Tibial artery (tissue), 4 donors: ENCODE results near the gene GOLGA6C.

Experiments
- DNase-seq, 2 donors: peaks; one replicate each; pipeline ENCODE4 v3.0.0-alpha.2; 2019
- H3K27ac ChIP-seq, 2 donors: fragments of 200-600 bp; sonication (generic) in 1 of 2; 1 replicate in 1 of 2; 2 replicates in 1 of 2; pipeline ENCODE4 v1.5.1; 2018 to 2019; ENCODE audit warnings: mild to moderate bottlenecking in 1 of 2
- H3K27me3 ChIP-seq, 2 donors: fragments of 200-600 bp; sonication (generic) in 1 of 2; one replicate each; pipeline versions ENCODE4 v1.5.1 to v1.6.0; 2016 to 2019
- H3K36me3 ChIP-seq, 3 donors: fragments of 200-600 bp; sonication (generic) in 2 of 3; one replicate each; pipeline ENCODE4 v1.5.1; 2016 to 2019; ENCODE audit warnings: mild to moderate bottlenecking in 2 of 3
- H3K4me1 ChIP-seq, 4 donors: fragments of 200-600 bp; sonication (generic) in 2 of 4; 1 replicate in 3 of 4; 2 replicates in 1 of 4; pipeline ENCODE4 v1.5.1; 2016 to 2019
- H3K4me3 ChIP-seq, 2 donors: fragments of 200-600 bp; sonication (generic) in 1 of 2; 1 replicate in 1 of 2; 2 replicates in 1 of 2; pipeline ENCODE4 v1.5.1; 2018 to 2019; ENCODE audit warnings: mild to moderate bottlenecking in 2 of 2
- H3K9me3 ChIP-seq, 3 donors: fragments of 200-600 bp; sonication (generic) in 1 of 3; one replicate each; pipeline ENCODE4 v1.5.1; 2016 to 2019
- CTCF ChIP-seq, 2 experiments: fragments of 200-600 bp in 1 of 2; fragments of 450-650 bp in 1 of 2; IDR thresholded peaks; one replicate each; pipeline ENCODE4 v1.5.1; 2017 to 2019; ENCODE audit warnings: antibody characterized with exemption in 2 of 2, mild to moderate bottlenecking in 1 of 2, moderate library complexity in 1 of 2
- intact Hi-C: fragments of 100-400 bp; cut with DNase I; formaldehyde crosslinking; loops from one replicate; pipeline ENCODE4 v1.15.0; 2023; ENCODE audit warnings: low total_unique reads

The GOLGA6C gene

DNA sequence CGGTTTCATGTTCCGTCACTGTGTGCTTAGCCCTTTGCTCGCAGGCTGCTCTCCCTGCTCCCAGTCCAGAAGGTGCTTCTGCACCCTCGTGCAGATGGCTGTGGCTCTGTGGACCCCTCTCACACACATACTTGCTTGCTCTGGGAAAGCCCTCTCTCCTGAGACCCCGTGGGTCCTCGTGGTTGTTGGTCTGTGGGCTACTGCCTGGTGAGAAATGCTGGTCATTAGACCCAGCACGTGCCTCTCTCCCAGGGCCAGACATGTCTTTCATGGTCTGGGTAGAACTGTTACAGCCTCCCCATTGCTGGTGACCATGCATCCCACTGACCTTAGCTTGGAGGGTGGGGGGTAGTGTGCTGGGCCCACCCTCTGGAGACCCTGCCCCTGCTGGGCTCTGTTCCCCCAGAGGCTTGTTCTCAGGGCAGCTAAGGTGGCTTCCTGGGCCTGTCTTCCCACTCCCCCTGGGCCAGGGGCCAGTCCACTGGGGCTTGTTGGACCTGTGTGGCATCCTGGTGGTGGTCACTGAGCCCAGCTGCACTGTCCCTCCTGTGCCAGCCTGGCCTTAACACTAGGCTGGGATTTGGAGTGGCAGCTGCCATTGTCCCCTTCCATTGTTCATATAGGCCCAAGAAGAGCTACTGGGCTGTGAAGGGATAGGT lies 45.8 kb upstream of the GOLGA6C start:
- H3K4me3 ChIP-seq, result no peak overlapping the region
- no peaks in the 10 kb centered on the region for H3K27me3 ChIP-seq
- no peak for TF ChIP-seq CTCF (IDR thresholded peaks at IDR 0.05)
- H3K9me3 ChIP-seq, result no peaks in the 10 kb centered on the region
- no peak overlapping the region for H3K27ac ChIP-seq
- intact Hi-C loops, result no loop called here
- H3K4me1 ChIP-seq, result peaks cover 0 to 39% (median 28%) of the 10 kb centered on the region in 4 donors
- no peak for DNase-seq
- peaks cover 58 to 84% (median 67%) of the 10 kb centered on the region in 3 donors for H3K36me3 ChIP-seq

GRCh38 chr15:75213212-75213767 lies 44.8 kb upstream of the GOLGA6C start:
- Histone ChIP-seq H3K27ac (no peak overlapping the region), H3K9me3 (no peaks in the 10 kb centered on the region), H3K4me1 (peaks cover 0 to 29% (median 19%) of the 10 kb centered on the region in 4 donors), H3K4me3 (no peak overlapping the region), H3K27me3 (no peaks in the 10 kb centered on the region), H3K36me3 (peaks cover 48 to 75% (median 57%) of the 10 kb centered on the region in 3 donors)
- TF ChIP-seq CTCF (IDR thresholded peaks at IDR 0.05), result no peak
- DNase-seq, result no peak
- intact Hi-C loops, result no loop called here

- DNase-seq, result no peak
- H3K9me3 ChIP-seq, result no peaks in the 10 kb centered on the region
- peaks cover 43 to 69% (median 52%) of the 10 kb centered on the region in 3 donors for H3K36me3 ChIP-seq
- H3K4me3 ChIP-seq, result no peak overlapping the region
- intact Hi-C loops, result no loop called here
- no peak for TF ChIP-seq CTCF (IDR thresholded peaks at IDR 0.05)
- no peaks in the 10 kb centered on the region for H3K27me3 ChIP-seq
- no peak overlapping the region for H3K27ac ChIP-seq
- peaks cover 0 to 24% (median 14%) of the 10 kb centered on the region in 4 donors for H3K4me1 ChIP-seq
Observed at GRCh38 chr15:75213768-75214221, 44.3 kb upstream of the GOLGA6C start.

- Histone ChIP-seq H3K27ac (no peak overlapping the region), H3K4me1 (peaks cover 0 to 17% (median 8%) of the 10 kb centered on the region in 4 donors), H3K9me3 (no peaks in the 10 kb centered on the region), H3K27me3 (no peaks in the 10 kb centered on the region), H3K36me3 (peaks cover 36 to 62% (median 46%) of the 10 kb centered on the region in 3 donors), H3K4me3 (no peak overlapping the region)
- no peak for DNase-seq
- no peak for TF ChIP-seq CTCF (IDR thresholded peaks at IDR 0.05)
- intact Hi-C loops, result no loop called here
Observed at GRCh38 chr15:75214293-75215096, 43.6 kb upstream of the GOLGA6C start.

- H3K4me1 ChIP-seq, result peaks cover 0 to 14% (median 5%) of the 10 kb centered on the region in 4 donors
- H3K9me3 ChIP-seq, result no peaks in the 10 kb centered on the region
- no peak overlapping the region for H3K27ac ChIP-seq
- no peak for DNase-seq
- H3K27me3 ChIP-seq, result no peaks in the 10 kb centered on the region
- H3K36me3 ChIP-seq, result peaks cover 33 to 61% (median 46%) of the 10 kb centered on the region in 3 donors
- TF ChIP-seq CTCF (IDR thresholded peaks at IDR 0.05), result no peak
- intact Hi-C loops, result no loop called here
- no peak overlapping the region for H3K4me3 ChIP-seq
Observed at GRCh38 chr15:75215107-75216004, 42.8 kb upstream of the GOLGA6C start.
